Gastrocnemius medialis (tissue), 4 donors: ENCODE results near the gene NCOA6.

Experiments
- CTCF ChIP-seq, 5 experiments: fragments of 450-650 bp in 3 of 5; fragments of 200-600 bp in 2 of 5; sonication (generic) in 2 of 5; IDR thresholded peaks in 4 of 5; conservative IDR thresholded peaks in 1 of 5; 1 replicate in 4 of 5; 2 replicates in 1 of 5; pipeline ENCODE4 v1.5.1; 2016 to 2019; ENCODE audit warnings: antibody characterized with exemption in 5 of 5, mild to moderate bottlenecking in 3 of 5, moderate library complexity in 3 of 5
- POLR2A ChIP-seq, 2 donors: fragments of 450-650 bp; IDR thresholded peaks; one replicate each; pipeline ENCODE4 v1.6.1; 2017; ENCODE audit warnings: antibody characterized with exemption in 2 of 2, mild to moderate bottlenecking in 2 of 2, moderate library complexity in 2 of 2

GRCh38 chr20:34743039-34743438, 82.4 kb downstream of the NCOA6 start:
- TF ChIP-seq CTCF (IDR thresholded peaks at IDR 0.05 in 4 of 5, conservative IDR thresholded peaks at IDR 0.05 in 1 of 5) (no peak), POLR2A (IDR thresholded peaks at IDR 0.05) (no peak)
